Umbilical cord (tissue), 2 donors: Measurements from ENCODE around the gene ARHGEF10L. TPM values are rescaled to one million over a fixed set of nuclear protein-coding genes. Genes with fewer than 3 reads are reported as not detected.

Experiments
- DNase-seq: peaks from one replicate; pipeline ENCODE4 v3.0.0-alpha.2; 2015; ENCODE audit warnings: low spot score
- total RNA-seq: library from RNA; depleted of rRNA; stranded (reverse); fragments of >200 nt; gene quantifications from one replicate; pipeline ENCODE4 v1.2.3, GENCODE V29; 2014; ENCODE audit warnings: low replicate concordance; ENCODE audit not compliant: insufficient read depth

The ARHGEF10L gene
- total RNA-seq, 1 donor from 2014 or later: 42.4 TPM

GRCh38 chr1:17520473-17521319, 18.8 kb upstream of the ARHGEF10L start:
- DNase-seq: no peak

- DNase-seq: no peak
Measured at GRCh38 chr1:17521946-17522612, 17.4 kb upstream of the ARHGEF10L start.

GRCh38 chr1:17523321-17524041, 16.0 kb upstream of the ARHGEF10L start:
- DNase-seq: no peak

- no peak for DNase-seq
Measured at GRCh38 chr1:17524645-17525044, 14.9 kb upstream of the ARHGEF10L start.

- no peak for DNase-seq
Measured at GRCh38 chr1:17525996-17526686, 13.4 kb upstream of the ARHGEF10L start.

- peak; percentile 88 for DNase-seq
Measured at GRCh38 chr1:17527036-17527914, 12.2 kb upstream of the ARHGEF10L start.

- no peak for DNase-seq
Measured at GRCh38 chr1:17529381-17529780, 10.1 kb upstream of the ARHGEF10L start.

GRCh38 chr1:17531343-17531681, 8.2 kb upstream of the ARHGEF10L start:
- no peak for DNase-seq

- DNase-seq: peak; percentile 86
Measured at GRCh38 chr1:17531682-17532487, 7.6 kb upstream of the ARHGEF10L start.

GRCh38 chr1:17533201-17533600, 6.3 kb upstream of the ARHGEF10L start:
- no peak for DNase-seq

- DNase-seq: no peak
Measured at GRCh38 chr1:17535300-17535936, 4.1 kb upstream of the ARHGEF10L start.

GRCh38 chr1:17538010-17538409, 1.5 kb upstream of the ARHGEF10L start:
- DNase-seq: peak; percentile 14

GRCh38 chr1:17538428-17539117, 925 bp upstream of the ARHGEF10L start:
- DNase-seq: peak; percentile 36

GRCh38 chr1:17539118-17539476, 401 bp upstream of the ARHGEF10L start:
- DNase-seq: no peak

GRCh38 chr1:17540255-17541001, 930 bp downstream of the ARHGEF10L start:
- DNase-seq: peak; percentile 87

- no peak for DNase-seq
Measured at GRCh38 chr1:17542645-17543044, 3.1 kb downstream of the ARHGEF10L start.

GRCh38 chr1:17544776-17545350, 5.4 kb downstream of the ARHGEF10L start:
- peak; percentile 51 for DNase-seq

- DNase-seq: peak; percentile 22
Measured at GRCh38 chr1:17545356-17545755, 5.9 kb downstream of the ARHGEF10L start.
